Stimulated activated CD4-positive, alpha-beta T cell treated with anti-CD3 and anti-CD28 coated beads, Interleukin-12 subunit alpha, Interleukin-12 subunit beta, amount 100 ng/mL, for 4 hours (primary cell): Measurements from ENCODE around the gene RAP1B.

ENCODE experiments used
- DNase-seq: peaks from one replicate; pipeline ENCODE4 v3.0.0-alpha.2; 2020

Gene RAP1B

DNA sequence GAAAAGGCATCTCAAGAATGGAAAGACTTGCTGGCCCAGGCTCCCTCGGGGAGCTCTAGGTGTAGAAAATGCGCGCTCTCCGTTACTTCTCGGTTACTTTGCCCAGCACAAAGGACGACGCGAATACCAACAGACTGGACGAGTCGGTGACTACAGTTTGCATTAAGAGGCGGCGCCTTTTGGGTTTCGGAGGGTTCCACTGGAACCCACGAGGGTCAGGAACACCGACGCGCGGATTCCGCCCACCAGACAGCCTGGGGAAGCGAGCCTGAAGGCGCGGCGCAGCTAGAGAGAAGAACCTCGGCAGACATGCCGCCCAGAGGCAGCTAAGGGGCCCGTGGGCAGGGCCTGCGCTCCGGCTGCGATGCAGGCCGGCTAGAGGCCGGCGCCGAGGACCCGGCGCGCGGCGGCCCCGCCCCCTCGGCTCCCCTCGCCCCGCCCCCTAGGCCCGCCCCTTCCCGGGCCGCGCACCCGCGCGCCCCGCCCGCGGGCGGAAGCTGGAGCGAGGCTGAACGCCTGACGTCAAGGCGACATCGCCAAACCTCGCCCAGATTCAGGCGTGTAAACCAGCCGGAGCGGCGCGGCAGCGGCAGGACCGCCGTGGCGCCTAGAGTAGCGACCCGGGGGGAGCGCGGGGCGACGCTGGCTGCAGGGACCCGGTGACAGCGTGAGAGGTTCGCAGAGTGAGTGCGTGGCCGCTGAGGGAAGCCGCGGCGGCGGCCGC lies at the start of gene RAP1B:
Gene RAP1B, plus strand, starts transcription at position 530 of the 724 bp plus-strand sequence. CDS start 37,826 bp downstream, outside the sequence.
- DNase-seq: peak; percentile 83

DNA sequence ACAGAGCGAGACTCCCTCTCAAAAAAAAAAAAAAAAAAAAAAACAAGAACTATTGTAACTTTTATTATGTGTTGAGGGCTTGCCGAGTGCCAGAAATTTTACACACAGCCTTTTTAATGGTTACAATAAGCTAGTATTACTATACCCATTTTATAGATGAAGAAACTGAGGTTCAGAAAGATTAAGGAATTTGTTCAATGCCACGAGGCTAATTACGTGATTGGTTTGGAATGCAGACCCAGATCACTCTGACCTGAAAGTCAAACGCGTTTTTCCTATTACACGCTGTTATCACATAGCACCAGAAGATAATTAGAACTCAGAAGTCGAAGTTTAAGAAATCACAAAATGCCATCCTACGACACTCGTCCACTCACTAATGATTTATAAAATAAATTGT lies 48.9 kb upstream of the RAP1B start:
- no peak for DNase-seq

GRCh38 chr12:68564166-68564565 lies 46.5 kb upstream of the RAP1B start:
- DNase-seq: no peak

DNA sequence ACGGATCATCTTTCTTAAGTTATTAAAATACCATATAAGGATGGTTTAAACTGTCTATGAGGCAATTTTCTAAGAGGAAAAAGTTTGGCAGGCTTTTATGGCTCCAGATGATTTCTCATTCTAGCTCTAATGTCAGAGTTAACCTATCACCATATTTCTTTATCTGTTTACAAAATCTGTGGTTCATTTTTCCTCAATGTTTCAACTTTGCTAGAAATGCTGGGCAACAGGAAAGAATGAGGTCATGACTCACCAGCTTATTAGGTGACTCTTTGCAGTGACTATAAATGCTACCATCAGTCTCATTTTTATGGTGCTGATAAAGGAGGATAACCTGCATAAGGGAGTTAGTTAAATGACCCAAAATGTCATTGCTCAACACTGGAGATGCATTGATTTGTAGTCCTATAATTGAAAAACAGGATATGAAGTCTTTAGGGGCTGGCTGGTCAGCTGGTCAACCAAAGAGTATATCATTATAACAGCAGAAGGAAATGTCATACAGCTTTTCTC lies 45.3 kb upstream of the RAP1B start:
- no peak for DNase-seq

DNA sequence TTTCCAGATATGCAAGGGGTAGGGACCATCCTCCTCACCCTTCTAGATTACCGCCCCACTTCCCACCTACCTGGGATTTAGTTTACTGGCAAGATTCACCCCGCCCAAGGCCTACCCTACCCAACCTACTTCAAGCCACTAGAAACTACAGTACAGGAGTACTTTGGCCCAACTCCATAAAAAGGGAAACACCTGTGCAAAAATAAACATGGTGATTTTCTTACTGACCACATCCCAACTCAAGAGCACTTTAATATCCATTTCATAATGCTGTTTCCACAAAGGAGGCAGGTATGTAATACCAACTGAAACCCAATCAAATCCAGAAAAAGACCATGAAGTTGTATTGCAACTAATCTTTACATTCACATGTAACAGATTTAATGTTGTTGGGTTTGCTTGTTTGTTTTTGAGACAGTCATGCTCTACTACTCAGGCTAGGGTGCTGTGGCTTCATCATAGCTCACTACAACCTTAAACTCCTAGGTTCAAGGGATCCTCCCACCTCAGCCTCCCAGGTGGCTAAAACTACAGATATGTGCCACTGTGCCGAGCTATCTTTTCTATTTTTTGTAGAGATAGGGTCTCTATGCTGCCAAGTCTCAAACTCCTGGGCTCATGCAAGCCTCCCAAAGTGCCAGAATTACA lies 41.7 kb upstream of the RAP1B start:
- DNase-seq: no peak

DNA sequence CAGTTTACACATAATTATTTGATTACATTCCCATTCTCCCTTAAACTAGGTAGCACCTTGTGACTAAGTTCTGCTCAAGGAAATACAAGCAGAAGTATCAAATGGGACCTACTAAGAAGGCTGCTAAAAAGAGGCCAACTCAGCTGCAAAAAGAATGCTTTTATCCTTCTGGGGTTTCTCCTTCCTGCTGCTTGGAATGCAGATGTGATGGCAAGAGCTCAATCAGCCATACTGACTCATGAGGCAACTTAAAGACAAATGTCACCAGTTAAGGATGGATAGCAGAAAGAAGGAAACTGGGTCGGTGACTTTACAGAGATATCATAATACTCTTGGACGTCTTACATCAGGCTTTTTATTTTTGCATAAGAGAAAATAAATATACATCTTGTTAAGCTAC lies 38.0 kb upstream of the RAP1B start:
- no peak for DNase-seq

- no peak for DNase-seq
These were observed 37.3 kb upstream of the RAP1B start for GRCh38 chr12:68573406-68573805.

- no peak for DNase-seq
These were observed 32.8 kb upstream of the RAP1B start for GRCh38 chr12:68577949-68578348.

DNA sequence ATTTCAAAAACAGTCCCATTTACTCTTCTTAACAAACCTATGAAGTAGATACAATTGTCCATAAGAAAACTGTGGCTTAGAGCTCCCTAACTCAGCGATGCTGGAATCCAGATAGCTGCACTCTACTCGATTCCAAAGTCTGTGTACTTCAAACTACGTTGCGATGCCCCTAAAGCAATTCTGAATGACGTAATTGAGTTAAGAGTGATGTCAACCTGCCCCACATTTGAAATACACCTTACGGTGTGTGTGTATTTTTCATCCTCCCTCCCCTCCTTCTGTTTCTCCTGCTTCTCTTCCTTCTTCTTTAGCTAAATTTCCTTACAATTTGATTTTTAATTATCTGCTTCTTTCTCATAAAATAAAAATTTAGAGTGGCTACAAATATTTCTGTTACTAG lies 31.9 kb upstream of the RAP1B start:
- DNase-seq: no peak

DNA sequence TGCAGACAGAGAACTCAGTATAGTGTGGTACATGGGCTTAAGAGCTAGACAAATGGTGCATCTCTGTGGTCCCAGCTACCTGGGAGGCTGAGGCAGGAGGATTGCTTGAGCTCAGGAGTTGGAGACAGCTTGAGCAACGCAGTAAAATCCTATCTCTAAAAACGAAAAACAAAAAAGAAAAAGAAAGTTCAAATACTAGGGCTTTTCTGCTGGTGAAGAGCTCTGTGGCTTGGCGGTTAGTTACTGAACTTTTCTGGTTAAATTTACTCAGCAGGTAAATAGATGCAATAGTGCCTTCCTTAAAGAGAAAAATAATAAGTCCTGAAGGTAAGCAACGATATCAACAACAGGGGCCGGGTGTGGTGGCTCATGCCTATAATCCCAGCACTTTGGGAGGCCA lies 31.4 kb upstream of the RAP1B start:
- no peak for DNase-seq

- DNase-seq: no peak
These were observed 29.8 kb upstream of the RAP1B start for GRCh38 chr12:68580911-68581310.

DNA sequence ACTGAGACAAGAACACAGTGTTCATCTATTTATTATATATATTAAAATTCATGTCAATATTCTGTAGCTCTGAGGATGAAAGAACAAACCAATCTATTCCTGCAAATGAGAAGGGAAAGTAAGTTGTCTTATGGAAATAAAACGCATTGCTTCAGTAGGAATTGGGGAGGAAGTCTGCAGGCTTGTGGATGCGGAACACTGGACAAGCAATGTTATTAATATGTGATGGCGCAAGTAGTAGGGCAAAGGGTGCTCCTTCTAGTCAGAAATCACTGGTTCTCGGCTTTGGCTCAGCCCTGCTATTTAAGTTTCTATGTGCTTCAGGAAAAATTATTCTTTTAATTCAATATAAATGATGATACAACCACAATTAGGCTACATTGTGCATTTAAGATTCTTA lies 28.8 kb upstream of the RAP1B start:
- DNase-seq: no peak

DNA sequence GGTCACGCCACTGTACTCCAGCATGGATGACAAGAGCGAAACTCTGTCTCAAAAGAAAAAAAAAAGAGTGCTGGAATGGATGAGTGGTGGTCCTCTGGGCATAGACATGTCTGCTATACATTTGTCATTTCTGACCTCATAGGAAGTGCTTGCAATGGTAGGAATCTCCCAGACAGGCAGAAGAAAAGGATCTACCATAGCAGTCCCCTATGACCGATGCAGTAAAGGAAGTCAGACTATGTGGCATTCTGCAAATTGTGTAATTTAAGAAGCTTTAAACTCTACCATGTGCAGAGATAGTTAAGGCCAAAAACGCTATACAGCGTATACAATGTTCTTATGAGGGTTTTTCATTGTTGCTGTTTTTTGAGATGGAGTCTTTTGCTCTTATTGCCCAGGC lies 24.7 kb upstream of the RAP1B start:
- no peak for DNase-seq

GRCh38 chr12:68587448-68587873 lies 23.2 kb upstream of the RAP1B start:
- DNase-seq: no peak

DNA sequence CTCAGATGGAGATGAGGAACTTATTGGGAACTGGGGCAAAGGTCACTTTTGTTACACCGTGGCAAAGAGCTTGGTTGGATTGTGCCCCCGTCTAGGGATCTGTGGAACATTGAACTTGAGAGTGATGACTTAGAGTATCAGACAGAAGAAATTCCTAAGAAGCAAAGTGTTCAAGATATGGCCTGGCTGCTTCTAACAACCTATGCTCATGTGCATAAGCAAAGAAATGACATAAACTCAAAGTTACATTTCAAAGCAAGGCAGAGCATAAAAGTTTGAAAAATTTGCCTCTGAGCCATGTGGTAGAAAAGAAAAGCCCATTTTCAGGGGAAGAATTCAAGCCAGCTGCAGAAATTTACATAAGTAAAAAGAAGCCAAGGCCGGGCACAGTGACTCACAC lies 21.5 kb upstream of the RAP1B start:
- DNase-seq: no peak

DNA sequence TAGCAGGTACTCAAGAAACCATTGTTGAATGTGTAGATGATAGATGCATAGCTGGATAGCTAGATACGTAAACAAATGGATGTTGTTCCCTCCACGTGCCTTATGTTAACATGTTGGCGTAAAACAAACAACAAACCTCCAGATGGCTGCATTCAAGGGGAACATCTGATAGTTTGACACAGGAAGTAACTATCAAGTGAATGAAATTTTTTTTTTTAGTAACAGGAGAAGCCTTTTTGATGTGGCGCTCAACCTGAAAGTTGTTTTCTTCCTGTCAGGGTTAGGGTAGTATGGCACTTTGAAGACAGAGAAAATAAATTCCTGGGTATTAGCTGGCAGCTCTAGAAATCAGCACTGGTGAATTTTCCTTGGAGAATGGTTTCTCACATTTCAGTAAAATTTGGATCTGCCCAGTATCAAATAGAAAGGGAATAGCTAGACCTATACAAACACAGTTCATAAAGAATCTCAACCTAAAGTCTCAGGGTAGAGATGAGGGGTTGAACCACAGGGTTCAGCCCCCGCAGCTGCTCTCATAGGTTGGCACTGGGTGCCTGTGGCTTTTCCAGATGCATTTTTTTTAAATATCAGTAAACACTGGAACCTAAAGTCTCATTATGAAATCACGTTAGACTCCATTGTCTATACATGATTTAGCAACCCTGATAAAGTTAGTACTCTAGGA lies 18.8 kb upstream of the RAP1B start:
- no peak for DNase-seq

GRCh38 chr12:68595241-68595640 lies 15.5 kb upstream of the RAP1B start:
- no peak for DNase-seq

DNA sequence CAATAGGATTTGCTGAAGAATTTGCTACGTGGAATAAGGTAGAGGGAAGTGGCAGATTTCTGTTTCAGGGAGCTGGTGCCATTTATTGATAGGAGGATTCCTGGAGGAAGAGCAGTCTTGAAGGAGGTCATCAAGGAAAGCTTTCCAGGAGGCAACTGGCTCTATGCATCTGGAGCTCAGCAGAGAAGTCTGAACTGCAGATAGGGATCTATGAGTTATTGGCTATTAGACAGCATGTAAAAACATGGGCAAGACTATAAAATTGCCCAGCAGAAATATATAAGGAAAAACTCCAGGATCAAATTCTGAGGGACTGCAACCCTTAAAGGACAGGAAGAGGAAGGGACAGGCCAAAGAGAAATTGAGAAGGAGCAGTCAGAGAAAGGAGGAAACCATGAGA lies 8.9 kb upstream of the RAP1B start:
- no peak for DNase-seq

DNA sequence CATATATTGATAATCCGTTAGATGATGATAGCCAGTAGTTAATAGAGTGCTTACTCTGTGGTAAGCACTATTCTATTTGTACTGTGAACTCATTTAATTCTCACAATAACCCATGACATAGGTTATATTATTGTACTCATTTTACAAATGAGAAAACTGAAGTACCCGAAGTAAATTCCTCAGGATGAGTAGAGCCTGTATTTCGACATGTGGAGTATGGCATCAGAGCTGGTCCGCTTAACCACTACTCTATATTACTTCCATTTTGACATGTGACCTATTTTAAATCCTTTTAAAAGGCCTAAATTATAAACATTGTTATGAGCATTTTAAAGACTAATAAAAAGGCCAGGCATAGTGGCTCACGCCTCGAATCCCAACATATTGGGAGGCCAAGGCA lies 8.0 kb upstream of the RAP1B start:
- DNase-seq: no peak

GRCh38 chr12:68608191-68608590 lies 2.5 kb upstream of the RAP1B start:
- DNase-seq: no peak

DNA sequence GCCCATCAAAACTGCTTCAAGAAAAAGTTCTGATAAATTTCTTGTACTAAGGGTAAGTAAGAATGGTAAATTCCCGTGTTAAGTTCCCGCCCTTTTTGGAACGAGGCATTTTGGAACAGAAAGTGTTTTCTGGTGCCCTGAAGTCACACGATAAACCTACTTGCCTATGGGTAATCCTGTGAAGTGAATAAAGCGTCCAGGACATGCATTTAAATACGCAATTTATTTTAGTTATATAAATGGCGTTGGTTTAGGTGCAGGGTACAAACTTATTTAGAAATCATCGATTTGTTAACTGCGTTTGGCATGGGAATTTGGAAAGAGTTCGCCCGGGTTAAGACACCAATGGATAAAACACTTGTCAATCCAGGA lies 715 bp upstream of the RAP1B start:
- DNase-seq: no peak

- DNase-seq: peak; percentile 25
These were observed 551 bp downstream of the RAP1B start for GRCh38 chr12:68611094-68611805.

GRCh38 chr12:68611806-68612160 lies 1.1 kb downstream of the RAP1B start:
- no peak for DNase-seq

DNA sequence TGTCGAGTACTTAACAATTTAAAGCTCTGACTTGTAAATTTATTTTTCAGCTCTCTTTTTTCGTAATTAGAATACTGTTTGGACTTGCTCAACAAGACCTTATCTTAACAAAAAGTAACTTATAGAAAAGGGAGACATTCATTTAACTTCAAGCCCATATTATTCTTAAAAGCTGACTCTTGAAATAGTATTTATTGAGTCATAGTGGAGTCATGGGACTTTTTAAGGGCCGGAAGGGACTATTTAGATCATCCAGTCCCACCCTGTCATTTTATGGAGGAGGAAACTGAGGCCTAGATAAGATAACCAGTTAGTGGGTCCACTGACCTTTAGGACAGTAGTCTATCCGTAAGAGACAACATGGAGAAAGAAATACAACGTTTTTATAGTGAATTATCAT lies 1.5 kb downstream of the RAP1B start:
- DNase-seq: no peak
